NCI-H2081 treated with DMSO at 0.1 percent for 48 hours (cell line): ENCODE results near the gene SLC23A3.

Experiments used
- DNase-seq: peaks from one replicate; lab custom pipeline; 2025; lab: John Stamatoyannopoulos, UW

Gene SLC23A3, protein sequence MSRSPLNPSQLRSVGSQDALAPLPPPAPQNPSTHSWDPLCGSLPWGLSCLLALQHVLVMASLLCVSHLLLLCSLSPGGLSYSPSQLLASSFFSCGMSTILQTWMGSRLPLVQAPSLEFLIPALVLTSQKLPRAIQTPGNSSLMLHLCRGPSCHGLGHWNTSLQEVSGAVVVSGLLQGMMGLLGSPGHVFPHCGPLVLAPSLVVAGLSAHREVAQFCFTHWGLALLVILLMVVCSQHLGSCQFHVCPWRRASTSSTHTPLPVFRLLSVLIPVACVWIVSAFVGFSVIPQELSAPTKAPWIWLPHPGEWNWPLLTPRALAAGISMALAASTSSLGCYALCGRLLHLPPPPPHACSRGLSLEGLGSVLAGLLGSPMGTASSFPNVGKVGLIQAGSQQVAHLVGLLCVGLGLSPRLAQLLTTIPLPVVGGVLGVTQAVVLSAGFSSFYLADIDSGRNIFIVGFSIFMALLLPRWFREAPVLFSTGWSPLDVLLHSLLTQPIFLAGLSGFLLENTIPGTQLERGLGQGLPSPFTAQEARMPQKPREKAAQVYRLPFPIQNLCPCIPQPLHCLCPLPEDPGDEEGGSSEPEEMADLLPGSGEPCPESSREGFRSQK

GRCh38 chr2:219169930-219170654 lies at the start of gene SLC23A3:
SLC23A3 (minus strand) TSS chr2:219170029; CDS start chr2:219169984, 45 bp downstream.
- DNase-seq = no peak

DNA sequence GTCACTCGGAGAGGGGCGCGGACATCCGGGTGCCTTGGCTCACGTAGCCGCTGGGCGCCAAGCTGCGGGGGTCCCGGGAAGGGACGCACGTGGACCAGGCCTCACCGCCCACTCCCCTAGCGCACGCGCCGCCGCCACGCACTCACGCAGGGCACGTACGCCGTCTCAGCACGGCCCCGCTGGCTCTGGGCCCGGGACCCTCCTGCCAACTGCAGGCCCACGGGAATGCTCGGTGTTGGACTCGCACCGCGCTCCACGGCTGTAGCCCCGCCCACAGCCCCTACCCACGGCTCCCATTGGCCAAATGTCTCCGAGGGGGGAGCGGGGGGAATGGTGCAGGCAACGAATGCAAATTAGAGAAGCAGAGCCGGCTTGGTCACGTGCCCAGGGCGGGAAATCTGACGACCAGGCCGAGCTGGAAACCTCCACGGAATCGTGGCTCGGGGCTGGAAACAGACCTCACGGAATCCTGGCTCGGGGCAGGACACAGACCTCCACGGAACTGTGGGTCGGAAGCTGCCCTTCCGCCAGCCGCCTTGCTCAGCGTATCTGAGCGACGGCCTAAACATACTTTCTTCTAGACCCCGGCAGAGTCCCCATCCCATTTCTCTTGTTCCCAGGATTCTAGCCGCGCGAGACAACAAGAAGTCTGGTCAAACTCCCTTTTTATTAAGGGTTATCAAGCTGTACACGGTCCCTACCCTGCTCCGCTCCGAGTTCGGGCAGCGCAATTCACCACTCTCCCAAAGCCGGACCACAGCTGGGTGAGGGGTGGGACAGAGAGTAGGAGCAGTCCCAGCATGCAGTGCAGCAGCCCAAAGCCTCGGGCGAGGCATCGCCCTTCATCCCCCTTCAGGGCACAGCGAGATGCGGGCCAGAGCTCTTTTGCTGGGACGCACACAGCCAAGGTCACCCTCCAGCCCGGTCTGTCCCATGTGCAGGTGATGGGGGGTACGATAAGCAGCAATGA lies 49.2 kb upstream of the SLC23A3 start, which contains the start of gene ABCB6:
Gene ABCB6, minus strand, starts transcription at position 227 of the 970 bp plus-strand sequence. CDS start 285 bp downstream, outside the sequence.
- DNase-seq = peak; percentile 66

- DNase-seq = no peak
These were observed 48.4 kb upstream of the SLC23A3 start for GRCh38 chr2:219218217-219218731.

GRCh38 chr2:219216535-219216915 lies 46.7 kb upstream of the SLC23A3 start:
- DNase-seq = no peak

DNA sequence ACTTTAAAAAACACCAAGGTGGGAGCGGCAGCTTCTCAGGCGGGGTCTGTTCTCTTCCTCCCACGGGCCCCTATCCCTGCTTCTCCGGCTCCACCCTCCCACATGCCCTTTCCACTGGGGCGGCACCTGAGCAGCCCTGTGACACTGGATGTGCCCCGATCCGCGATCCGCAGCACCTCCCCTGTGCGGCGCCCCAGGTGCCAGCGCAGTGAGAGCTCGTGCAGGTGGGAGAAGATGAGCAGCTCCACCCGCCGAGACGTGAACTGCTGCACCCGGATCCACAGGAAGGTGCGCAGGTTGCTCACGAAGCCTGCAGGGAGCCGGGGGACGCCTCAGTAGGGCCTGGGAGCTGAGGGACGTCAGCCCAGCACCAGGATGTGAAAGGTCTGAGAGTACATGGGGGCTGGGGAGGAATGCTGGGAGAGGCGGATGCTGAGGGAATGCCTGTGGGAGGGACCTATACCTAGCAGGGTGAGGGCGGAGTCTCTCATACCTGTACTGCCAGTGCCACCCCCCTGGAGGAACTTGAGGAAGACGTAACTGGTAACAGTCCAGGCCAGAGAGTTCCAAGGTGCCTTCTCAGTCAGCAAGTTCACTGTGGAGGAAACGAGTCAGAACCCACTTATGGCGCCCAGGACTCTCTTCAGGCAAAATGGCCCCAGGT lies 46.2 kb upstream of the SLC23A3 start:
- DNase-seq = no peak

DNA sequence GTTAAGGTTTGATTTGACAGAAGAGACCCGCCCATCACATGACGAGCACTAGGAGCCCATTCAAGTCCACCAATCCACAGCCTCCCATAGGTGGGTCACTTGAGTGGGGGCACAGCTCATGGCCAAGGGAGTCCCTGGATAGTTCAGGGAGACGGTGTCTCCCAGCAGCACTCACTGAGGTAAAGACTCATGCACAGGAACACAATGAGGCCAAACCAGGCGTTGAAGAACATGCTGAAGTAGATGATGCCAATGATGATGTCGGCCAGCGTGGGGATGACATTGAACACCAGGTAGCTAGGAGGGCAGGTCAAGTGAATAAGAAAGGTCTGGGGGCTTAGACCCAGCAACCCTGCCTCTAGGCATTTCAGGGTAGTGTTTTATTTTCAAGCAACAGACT lies 45.0 kb upstream of the SLC23A3 start:
- DNase-seq = no peak

DNA sequence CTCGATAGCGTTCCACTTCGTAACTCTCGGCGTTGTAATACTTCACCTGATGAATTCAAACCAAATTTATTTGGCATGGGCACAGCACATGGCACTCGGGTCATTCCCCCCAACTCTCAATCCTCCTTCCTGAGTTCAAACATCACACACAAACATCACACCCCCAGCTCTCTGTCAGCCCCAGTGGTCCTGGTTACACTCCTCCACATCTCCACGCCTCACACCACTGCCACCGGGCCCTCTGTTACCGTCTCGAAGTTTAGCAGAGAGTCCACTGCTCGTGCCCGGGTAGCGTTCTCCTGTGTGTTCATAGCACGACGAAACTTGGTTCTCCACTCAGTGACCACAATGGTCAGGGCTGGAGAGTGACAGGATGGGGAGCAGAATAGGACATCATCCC lies 44.3 kb upstream of the SLC23A3 start:
- DNase-seq = no peak

DNA sequence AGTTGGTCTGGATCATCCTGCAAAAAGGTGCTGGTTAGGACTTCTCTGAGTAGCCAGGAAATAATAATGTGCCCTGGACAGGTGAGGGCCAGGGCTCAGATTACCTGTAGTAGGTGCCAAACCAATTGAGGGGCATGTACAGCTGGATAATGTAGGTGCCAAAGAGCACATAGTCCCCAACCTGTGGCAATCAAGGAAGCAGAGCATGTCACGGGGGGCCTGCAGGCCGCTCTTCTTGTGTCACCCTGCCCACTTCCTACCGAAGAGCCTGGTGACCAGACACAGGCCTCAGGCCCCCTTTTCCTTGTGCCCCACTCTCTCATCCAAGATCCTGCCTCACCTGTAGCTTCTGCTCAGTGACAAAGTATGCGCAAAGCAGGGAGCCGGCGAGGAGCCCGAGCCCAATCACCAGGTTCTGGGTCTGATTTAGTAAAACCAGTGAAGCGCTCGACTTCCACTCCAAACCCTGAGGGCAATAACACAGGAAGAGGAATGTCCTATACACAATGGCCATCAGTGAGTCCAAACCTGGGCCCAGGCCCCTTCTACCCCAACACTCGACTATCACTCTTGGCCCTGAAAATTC lies 43.8 kb upstream of the SLC23A3 start:
- no peak for DNase-seq

DNA sequence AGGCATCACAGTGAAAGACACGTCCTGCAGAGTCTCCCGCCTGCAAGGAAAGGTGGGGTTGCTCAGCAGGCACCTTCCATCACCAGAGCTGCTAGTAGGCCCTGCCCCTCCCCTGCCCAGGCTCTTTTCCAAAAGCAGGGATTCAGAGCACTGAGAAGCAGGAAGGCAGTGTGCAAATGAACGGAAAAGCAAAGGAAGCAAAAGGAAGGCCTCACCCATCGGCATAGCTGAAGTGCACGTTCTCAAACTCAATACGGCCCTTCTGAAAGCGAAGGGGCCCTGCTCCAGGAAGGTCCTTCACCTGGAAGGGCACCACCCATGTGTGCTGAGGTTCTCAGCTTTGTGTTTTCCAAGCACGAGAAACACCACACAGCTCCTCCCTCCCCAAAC lies 43.2 kb upstream of the SLC23A3 start:
- no peak for DNase-seq

DNA sequence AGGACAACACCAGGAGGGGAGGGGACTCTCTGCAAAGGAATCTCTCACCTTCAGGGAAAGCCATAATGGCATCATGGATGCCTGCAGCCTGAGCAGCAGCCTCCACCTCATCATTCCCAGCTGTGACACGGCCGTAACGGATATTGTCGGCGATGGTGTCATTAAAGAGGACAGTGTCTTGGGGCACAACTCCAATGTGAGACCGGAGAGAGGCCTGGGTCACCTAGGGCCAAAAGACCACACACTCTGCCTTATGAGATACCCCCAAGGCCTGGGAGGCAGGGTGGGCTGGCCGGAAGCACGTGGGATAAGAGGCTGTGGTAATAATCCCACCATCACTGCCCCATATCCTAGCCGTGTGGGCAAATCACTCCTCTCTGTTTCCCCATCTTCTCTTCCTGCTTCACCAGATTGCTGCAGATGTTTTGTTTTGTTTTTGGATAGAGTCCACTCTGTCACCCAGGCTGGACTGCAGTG lies 41.1 kb upstream of the SLC23A3 start:
- DNase-seq = no peak

- no peak for DNase-seq
These were observed 40.5 kb upstream of the SLC23A3 start for GRCh38 chr2:219210196-219210885.

GRCh38 chr2:219209236-219210195 lies 39.7 kb upstream of the SLC23A3 start:
- no peak for DNase-seq

DNA sequence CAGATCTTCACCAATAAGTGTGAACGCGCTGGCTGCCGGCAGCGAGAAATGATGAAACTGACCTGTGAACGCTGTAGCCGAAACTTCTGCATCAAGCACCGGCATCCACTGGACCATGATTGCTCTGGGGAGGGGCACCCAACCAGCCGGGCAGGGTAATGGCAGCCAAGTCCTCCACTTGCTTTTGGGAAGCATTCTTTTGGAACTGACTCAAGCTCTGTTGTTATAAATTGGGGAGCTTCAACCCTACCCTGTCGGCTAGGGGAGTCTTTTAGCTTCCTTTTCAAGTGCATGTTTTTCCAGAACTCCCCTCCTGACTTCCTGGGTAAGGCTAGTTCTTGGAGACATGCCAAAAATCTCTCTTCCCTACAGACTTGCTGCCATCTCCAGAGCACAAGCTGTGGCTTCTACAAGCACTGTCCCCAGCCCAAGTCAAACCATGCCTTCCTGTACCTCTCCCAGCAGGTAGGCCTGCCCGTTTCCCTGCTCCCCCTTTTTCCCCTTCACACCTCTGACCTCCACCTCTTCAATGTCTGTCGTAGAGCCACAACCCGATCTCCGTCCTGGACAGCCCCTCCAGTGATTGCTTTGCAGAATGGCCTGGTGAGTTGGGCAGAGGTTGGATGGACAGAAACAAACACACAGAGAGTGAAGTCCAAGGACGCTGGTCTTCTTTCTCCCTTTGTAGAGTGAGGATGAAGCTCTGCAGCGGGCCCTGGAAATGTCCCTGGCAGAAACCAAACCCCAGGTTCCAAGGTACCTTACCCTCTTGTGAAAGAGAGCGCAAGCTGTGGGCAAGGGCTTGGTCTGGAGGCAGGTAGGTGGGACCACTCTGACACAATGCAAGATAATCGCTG lies 38.3 kb upstream of the SLC23A3 start:
- no peak for DNase-seq

- DNase-seq = no peak
These were observed 37.5 kb upstream of the SLC23A3 start for GRCh38 chr2:219207134-219207883.

DNA sequence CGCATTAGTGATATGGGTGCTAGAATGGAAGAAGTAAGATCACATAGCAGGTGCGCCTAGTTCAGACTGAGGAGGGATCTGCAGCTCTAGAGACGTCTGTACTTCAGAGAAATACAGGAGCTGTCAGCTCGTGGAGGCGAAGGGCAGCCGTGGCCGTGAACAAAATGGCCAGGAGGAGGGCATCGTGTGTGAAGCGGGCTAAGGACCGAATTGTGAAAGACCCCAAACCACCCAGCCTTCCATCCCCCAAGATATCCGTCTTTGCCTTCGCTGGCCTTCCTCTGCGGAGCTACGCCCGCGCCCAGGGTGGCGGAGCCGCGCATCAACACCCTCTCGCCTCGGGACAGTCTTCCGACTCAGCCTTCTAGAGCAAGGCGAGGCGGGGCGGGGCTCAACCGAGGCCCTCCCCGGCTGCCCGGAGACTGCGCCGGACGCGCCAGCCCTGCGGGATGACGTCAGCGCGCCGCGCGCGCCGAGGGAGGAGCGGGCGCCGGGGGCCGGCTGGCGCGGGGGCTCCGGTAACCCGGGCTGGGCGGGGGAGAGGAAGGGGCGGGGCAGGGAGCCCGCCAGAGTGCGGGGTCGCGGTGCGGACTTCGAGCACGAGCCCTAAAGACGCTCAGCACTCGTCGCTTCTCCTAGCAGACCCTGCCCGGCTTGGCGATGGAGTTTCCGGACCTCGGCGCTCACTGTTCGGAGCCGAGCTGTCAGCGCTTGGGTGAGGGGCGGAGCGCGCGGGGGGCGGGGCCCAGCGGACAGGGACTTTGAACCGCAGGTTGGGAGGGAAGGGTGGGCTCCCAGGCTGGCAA lies 36.7 kb upstream of the SLC23A3 start, which contains the start of gene ZFAND2B:
Gene ZFAND2B, plus strand, starts transcription at position 455 of the 806 bp plus-strand sequence. Its CDS starts 206 bp downstream, at position 661.
- peak; percentile 36 for DNase-seq

DNA sequence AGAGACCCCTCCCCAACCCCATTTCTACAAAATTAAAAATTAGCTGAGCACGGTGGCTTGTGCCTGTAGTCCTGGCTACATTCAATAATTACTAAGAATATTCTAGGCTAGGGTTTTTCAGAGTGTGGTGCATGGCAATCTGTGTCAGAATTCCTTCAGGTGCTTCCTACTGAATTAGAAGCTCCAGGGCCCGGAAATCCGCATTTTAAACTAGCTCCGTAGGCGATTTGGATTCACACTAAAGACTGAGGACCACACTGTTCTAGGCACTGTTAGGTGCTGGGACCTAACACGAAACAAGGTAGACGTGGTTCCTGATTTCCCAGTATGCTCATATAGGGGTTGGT lies 36.1 kb upstream of the SLC23A3 start:
- no peak for DNase-seq
